Measurements from ENCODE around the gene KCNJ5. TPM values are rescaled to one million over a fixed set of nuclear protein-coding genes. Genes with fewer than 3 reads are reported as not detected.

KCNJ5 gene
- total and polyA plus RNA-seq, 7 experiments from 2014 or later, result 0.11 to 0.24 (median 0.17) TPM; not detected in 4

DNA sequence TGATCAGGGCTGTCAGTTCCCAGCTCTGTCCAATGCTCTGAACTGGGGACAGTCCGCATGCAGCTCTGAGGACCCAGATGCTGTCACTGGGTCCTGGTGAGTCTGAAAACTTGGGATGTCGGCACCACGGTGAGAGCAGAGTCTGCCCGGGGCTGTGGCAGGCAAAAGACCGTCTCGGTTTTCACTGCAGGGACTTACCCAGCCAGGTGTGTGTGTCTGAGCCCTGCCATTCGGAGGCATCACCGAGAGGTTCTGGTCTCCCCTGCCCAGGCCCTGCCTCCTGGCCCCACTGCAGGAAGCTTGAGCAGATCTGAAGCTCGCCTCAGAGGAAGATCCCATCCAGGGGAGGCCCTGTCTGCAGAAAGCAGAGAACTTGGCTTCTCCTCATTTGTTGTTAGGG is 46.3 kb downstream of the KCNJ5 start:
- CTCF ChIA-PET, result no interaction called here
- no peak overlapping the region for H3K4me3 Mint-ChIP-seq
- POLR2A ChIA-PET, result no interaction called here
- DNase-seq, result no peak
- Histone ChIP-seq H3K36me3 (ENCODE audit: control insufficient read depth in 2 of 3, insufficient read depth in 3 of 3, low read length in 3 of 3) (no peaks in the 10 kb centered on the region), H3K4me1 (ENCODE audit: control insufficient read depth in 2 of 2, insufficient read depth in 2 of 2, low read length in 2 of 2) (no peaks in the 10 kb centered on the region), H3K27me3 (ENCODE audit: control insufficient read depth in 2 of 2, insufficient read depth in 2 of 2, low read length in 2 of 2) (no peaks in the 10 kb centered on the region), H3K4me3 (ENCODE audit: low read length) (no peak overlapping the region), H3K9me3 (ENCODE audit: control insufficient read depth in 2 of 3, low read length in 3 of 3) (no peaks in the 10 kb centered on the region), H3K27ac (ENCODE audit: low read depth, low read length) (no peak overlapping the region)
- no peak overlapping the region for H3K27ac Mint-ChIP-seq
- peaks cover 0 to 6% (median 0%) of the 10 kb centered on the region in 5 donors for H3K27me3 Mint-ChIP-seq
- ATAC-seq, result no peak
- no peaks in the 10 kb centered on the region for H3K36me3 Mint-ChIP-seq
- intact Hi-C loops (cut with micrococcal nuclease), result no loop called here
- H3K9me3 Mint-ChIP-seq, result peaks cover 0 to 3% (median 0%) of the 10 kb centered on the region in 11 donors
- peaks cover 0 to 2% (median 0%) of the 10 kb centered on the region in 7 donors for H3K4me1 Mint-ChIP-seq

DNA sequence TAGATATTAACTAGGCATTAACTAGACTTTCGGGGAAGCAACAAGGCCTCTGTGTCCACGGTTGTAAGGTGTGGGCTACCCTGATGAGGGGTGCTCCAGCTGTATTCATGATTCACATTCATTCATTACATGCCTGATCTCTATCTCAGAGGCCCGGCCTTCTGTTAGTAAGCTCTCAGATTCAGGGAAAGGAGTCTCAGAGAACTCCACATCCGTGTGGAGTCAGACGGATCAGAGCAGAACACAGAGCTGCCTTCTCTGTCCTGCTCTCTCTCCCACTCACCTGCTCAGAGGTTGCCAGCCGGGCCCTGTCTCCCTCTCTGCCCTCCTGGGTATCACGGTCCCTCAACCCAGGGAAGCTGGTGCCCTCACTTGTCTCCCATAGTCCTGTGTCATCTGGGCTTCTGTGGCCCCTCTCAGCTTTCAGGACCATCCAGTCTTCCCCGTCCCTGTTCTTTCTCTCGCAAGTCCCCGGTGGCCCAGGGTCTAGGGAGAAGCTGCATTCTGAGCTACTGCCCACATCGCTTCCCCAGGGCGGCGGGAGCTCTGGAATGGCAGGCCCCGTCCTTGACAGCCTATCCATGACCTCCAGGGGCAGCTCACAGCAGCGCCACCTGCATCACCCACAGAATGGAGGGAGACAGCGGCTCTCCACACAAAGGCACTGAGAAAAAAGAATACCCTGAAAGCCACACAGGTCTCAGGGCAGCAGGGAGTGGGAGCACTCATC is 47.2 kb downstream of the KCNJ5 start:
- Histone ChIP-seq H3K27me3 (ENCODE audit: control insufficient read depth in 2 of 2, insufficient read depth in 2 of 2, low read length in 2 of 2) (no peaks in the 10 kb centered on the region), H3K9me3 (ENCODE audit: control insufficient read depth in 2 of 3, low read length in 3 of 3) (no peaks in the 10 kb centered on the region), H3K27ac (ENCODE audit: low read depth, low read length) (no peak overlapping the region), H3K4me1 (ENCODE audit: control insufficient read depth in 2 of 2, insufficient read depth in 2 of 2, low read length in 2 of 2) (no peaks in the 10 kb centered on the region), H3K36me3 (ENCODE audit: control insufficient read depth in 2 of 3, insufficient read depth in 3 of 3, low read length in 3 of 3) (no peaks in the 10 kb centered on the region), H3K4me3 (ENCODE audit: low read length) (no peak overlapping the region)
- ChIA-PET POLR2A (no interaction called here), CTCF (no interaction called here)
- Mint-ChIP-seq H3K27ac (no peak overlapping the region), H3K36me3 (no peaks in the 10 kb centered on the region), H3K9me3 (peaks cover 0 to 3% (median 0%) of the 10 kb centered on the region in 11 donors), H3K4me3 (no peak overlapping the region), H3K4me1 (peaks cover 0 to 2% (median 0%) of the 10 kb centered on the region in 7 donors), H3K27me3 (peaks cover 0 to 7% (median 0%) of the 10 kb centered on the region in 5 donors)
- no peak for ATAC-seq
- intact Hi-C loops (cut with micrococcal nuclease), result no loop called here
- DNase-seq, result no peak

DNA sequence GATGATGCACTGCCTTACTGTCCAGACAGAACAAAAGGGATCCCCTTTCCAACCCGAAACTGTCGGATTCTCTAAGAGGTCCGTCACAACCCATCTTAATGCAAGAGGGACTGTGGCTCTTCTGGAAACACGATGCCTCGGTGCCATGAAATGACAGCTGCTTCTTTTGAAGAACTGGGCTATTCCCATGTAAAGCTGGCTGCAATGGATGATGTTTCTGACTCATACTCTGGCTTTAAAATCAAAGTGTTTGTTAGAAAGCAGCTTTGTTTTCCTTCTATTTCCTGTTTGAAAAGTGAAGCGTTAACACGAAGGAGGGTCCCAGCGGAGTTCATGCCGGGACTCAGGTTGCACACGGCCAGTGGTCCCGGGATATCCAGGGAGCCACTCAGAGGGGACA is 48.4 kb downstream of the KCNJ5 start:
- Histone ChIP-seq H3K27ac (ENCODE audit: low read depth, low read length) (no peak overlapping the region), H3K36me3 (ENCODE audit: control insufficient read depth in 2 of 3, insufficient read depth in 3 of 3, low read length in 3 of 3) (no peaks in the 10 kb centered on the region), H3K27me3 (ENCODE audit: control insufficient read depth in 2 of 2, insufficient read depth in 2 of 2, low read length in 2 of 2) (no peaks in the 10 kb centered on the region), H3K9me3 (ENCODE audit: control insufficient read depth in 2 of 3, low read length in 3 of 3) (no peaks in the 10 kb centered on the region), H3K4me1 (ENCODE audit: control insufficient read depth in 2 of 2, insufficient read depth in 2 of 2, low read length in 2 of 2) (no peaks in the 10 kb centered on the region), H3K4me3 (ENCODE audit: low read length) (no peak overlapping the region)
- intact Hi-C loops (cut with micrococcal nuclease), result no loop called here
- POLR2A ChIA-PET, result no interaction called here
- Mint-ChIP-seq H3K4me1 (no peaks in the 10 kb centered on the region), H3K27me3 (peaks cover 0 to 14% (median 0%) of the 10 kb centered on the region in 5 donors), H3K27ac (no peak overlapping the region), H3K36me3 (no peaks in the 10 kb centered on the region), H3K4me3 (no peak overlapping the region), H3K9me3 (no peaks in the 10 kb centered on the region)
- CTCF ChIA-PET, result no interaction called here
- DNase-seq (no peak), ATAC-seq (no peak)

DNA sequence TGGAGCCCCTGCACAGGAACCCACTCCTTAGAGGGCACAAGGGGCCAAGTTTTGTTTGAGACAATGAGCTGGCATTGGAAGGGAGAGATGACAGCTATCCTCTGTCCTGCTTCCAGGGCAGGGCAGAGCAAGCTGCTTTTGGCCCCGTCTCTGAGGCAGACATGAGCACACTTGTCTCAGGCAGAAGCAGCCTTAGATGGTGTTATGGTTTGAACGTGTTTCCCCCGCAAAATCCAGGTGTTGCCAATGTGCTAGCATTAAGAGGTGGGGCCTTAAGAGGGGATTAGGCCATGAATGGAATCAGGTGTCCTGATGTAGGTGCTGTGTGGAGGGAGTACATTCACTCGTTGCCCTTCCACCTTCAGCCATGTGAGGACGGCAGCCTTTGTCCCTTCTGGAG is 49.0 kb downstream of the KCNJ5 start:
- no peaks in the 10 kb centered on the region for H3K36me3 ChIP-seq (ENCODE audit: control insufficient read depth in 2 of 3, insufficient read depth in 3 of 3, low read length in 3 of 3)
- DNase-seq (no peak), ATAC-seq (no peak)
- Mint-ChIP-seq H3K27ac (no peak overlapping the region), H3K9me3 (no peaks in the 10 kb centered on the region), H3K4me1 (no peaks in the 10 kb centered on the region), H3K36me3 (no peaks in the 10 kb centered on the region), H3K27me3 (peaks cover 0 to 19% (median 2%) of the 10 kb centered on the region in 5 donors), H3K4me3 (no peak overlapping the region)
- no peaks in the 10 kb centered on the region for H3K9me3 ChIP-seq (ENCODE audit: control insufficient read depth in 2 of 3, low read length in 3 of 3)
- ChIA-PET CTCF (no interaction called here), POLR2A (no interaction called here)
- H3K4me3 ChIP-seq (ENCODE audit: low read length), result no peak overlapping the region
- intact Hi-C loops (cut with micrococcal nuclease), result no loop called here
- no peaks in the 10 kb centered on the region for H3K4me1 ChIP-seq (ENCODE audit: control insufficient read depth in 2 of 2, insufficient read depth in 2 of 2, low read length in 2 of 2)
- no peaks in the 10 kb centered on the region for H3K27me3 ChIP-seq (ENCODE audit: control insufficient read depth in 2 of 2, insufficient read depth in 2 of 2, low read length in 2 of 2)
- H3K27ac ChIP-seq (ENCODE audit: low read depth, low read length), result no peak overlapping the region

DNA sequence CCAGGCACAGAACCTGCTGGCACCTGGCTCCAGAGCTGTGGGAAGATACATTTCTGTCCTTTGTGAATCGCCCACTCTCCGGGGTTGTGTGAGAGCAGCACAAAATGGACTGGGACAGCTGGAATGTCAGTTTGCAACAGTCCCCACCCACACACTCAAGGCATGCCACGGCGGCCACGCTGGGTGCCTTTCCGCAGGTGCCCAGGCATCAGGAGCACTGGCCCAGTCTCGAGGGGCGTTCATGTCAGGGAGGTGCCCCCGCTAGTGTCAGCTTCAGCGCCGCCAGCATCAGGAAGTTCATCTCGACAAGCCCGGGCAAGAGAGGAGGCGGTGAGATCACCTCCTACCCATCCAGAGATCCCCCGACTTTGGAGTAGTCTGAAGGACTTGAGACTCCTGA is 49.4 kb downstream of the KCNJ5 start:
- ATAC-seq (no peak), DNase-seq (no peak)
- H3K27me3 Mint-ChIP-seq, result peaks cover 0 to 24% (median 6%) of the 10 kb centered on the region in 5 donors
- Histone ChIP-seq H3K36me3 (ENCODE audit: control insufficient read depth in 2 of 3, insufficient read depth in 3 of 3, low read length in 3 of 3) (no peaks in the 10 kb centered on the region), H3K27ac (ENCODE audit: low read depth, low read length) (no peak overlapping the region), H3K9me3 (ENCODE audit: control insufficient read depth in 2 of 3, low read length in 3 of 3) (no peaks in the 10 kb centered on the region), H3K4me1 (ENCODE audit: control insufficient read depth in 2 of 2, insufficient read depth in 2 of 2, low read length in 2 of 2) (no peaks in the 10 kb centered on the region), H3K27me3 (ENCODE audit: control insufficient read depth in 2 of 2, insufficient read depth in 2 of 2, low read length in 2 of 2) (no peaks in the 10 kb centered on the region), H3K4me3 (ENCODE audit: low read length) (no peak overlapping the region)
- no peaks in the 10 kb centered on the region for H3K9me3 Mint-ChIP-seq
- no peak overlapping the region for H3K4me3 Mint-ChIP-seq
- intact Hi-C loops (cut with micrococcal nuclease), result no loop called here
- H3K27ac Mint-ChIP-seq, result no peak overlapping the region
- POLR2A ChIA-PET, result no interaction called here
- no peaks in the 10 kb centered on the region for H3K4me1 Mint-ChIP-seq
- H3K36me3 Mint-ChIP-seq, result no peaks in the 10 kb centered on the region
- CTCF ChIA-PET, result no interaction called here

DNA sequence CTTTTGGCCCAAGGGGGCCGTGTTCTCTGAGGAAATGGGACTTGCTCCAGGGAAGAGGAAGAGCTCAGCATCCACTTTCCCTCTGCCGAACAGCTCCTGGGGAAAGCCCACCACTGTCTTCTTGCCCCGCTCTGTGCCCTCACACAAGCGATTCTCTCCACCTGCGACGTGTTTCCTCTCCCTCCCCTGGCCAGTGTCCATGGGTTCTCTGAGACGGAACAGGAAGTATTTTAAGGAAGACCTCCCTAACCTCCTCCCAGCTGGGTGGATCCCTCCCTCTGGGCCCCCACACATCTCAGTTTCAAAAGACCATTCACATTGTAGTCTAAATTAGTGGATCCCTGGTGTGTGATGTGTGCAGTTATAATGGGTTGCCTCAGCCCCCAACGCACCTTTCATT is 50.0 kb downstream of the KCNJ5 start:
- H3K4me1 Mint-ChIP-seq, result no peaks in the 10 kb centered on the region
- ATAC-seq, result no peak
- DNase-seq, result no peak
- Histone ChIP-seq H3K4me1 (ENCODE audit: control insufficient read depth in 2 of 2, insufficient read depth in 2 of 2, low read length in 2 of 2) (no peaks in the 10 kb centered on the region), H3K27me3 (ENCODE audit: control insufficient read depth in 2 of 2, insufficient read depth in 2 of 2, low read length in 2 of 2) (no peaks in the 10 kb centered on the region), H3K36me3 (ENCODE audit: control insufficient read depth in 2 of 3, insufficient read depth in 3 of 3, low read length in 3 of 3) (no peaks in the 10 kb centered on the region), H3K4me3 (ENCODE audit: low read length) (no peak overlapping the region), H3K9me3 (ENCODE audit: control insufficient read depth in 2 of 3, low read length in 3 of 3) (no peaks in the 10 kb centered on the region), H3K27ac (ENCODE audit: low read depth, low read length) (no peak overlapping the region)
- peaks cover 0 to 26% (median 6%) of the 10 kb centered on the region in 5 donors for H3K27me3 Mint-ChIP-seq
- H3K27ac Mint-ChIP-seq, result peak overlapping the region in 1 of 9 donors; percentile 6
- CTCF ChIA-PET, result no interaction called here
- intact Hi-C loops (cut with micrococcal nuclease), result no loop called here
- no peaks in the 10 kb centered on the region for H3K36me3 Mint-ChIP-seq
- no peak overlapping the region for H3K4me3 Mint-ChIP-seq
- POLR2A ChIA-PET, result no interaction called here
- H3K9me3 Mint-ChIP-seq, result no peaks in the 10 kb centered on the region

DNA sequence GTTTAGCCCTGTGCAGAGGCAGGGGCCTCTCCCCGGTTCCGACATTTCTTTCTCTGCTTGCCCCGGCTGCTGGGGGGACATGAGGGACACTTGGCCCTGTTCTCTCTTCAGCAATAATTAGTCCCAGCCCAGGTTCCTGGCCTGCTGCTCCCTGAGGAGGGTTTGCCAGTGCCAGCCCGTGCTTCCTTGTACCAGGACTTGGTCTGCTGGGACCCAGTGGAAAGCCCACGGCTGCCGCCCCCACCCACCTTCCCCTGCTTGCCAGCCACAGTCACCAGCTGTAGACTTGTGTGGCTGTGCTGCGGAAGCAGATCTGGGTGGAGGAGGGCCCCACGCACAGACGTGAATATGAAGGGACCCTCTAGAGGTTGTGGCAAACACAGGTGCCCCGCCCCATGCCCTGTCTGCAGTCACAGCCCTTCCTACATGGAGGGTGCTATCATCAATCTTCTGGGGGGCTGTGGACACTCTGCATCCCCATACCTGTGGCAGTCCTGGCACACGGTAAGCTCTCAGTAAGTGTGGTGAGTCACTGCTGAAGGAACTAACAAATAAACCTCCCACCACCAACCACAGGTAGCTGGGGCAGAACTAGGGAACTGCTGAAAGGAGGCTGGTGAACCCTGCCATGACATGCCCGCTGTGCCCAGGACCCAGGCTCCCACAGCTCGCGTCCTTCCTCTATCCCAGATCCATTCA is 50.6 kb downstream of the KCNJ5 start:
- ATAC-seq, result no peak
- Histone ChIP-seq H3K27ac (ENCODE audit: low read depth, low read length) (no peak overlapping the region), H3K36me3 (ENCODE audit: control insufficient read depth in 2 of 3, insufficient read depth in 3 of 3, low read length in 3 of 3) (no peaks in the 10 kb centered on the region), H3K4me1 (ENCODE audit: control insufficient read depth in 2 of 2, insufficient read depth in 2 of 2, low read length in 2 of 2) (no peaks in the 10 kb centered on the region), H3K4me3 (ENCODE audit: low read length) (no peak overlapping the region), H3K9me3 (ENCODE audit: control insufficient read depth in 2 of 3, low read length in 3 of 3) (no peaks in the 10 kb centered on the region), H3K27me3 (ENCODE audit: control insufficient read depth in 2 of 2, insufficient read depth in 2 of 2, low read length in 2 of 2) (no peaks in the 10 kb centered on the region)
- Mint-ChIP-seq H3K4me1 (no peaks in the 10 kb centered on the region), H3K27ac (no peak overlapping the region), H3K27me3 (peaks cover 0 to 26% (median 6%) of the 10 kb centered on the region in 5 donors), H3K4me3 (no peak overlapping the region), H3K36me3 (no peaks in the 10 kb centered on the region), H3K9me3 (no peaks in the 10 kb centered on the region)
- CTCF ChIA-PET, result no interaction called here
- intact Hi-C loops (cut with micrococcal nuclease), result no loop called here
- POLR2A ChIA-PET, result no interaction called here
- no peak for DNase-seq
